Measurements from ENCODE around the gene COL6A3. TPM values are rescaled to one million over a fixed set of nuclear protein-coding genes. Genes with fewer than 3 reads are reported as not detected.

COL6A3 gene
- total RNA-seq, 1 donor from 2014 or later: 156 TPM

DNA sequence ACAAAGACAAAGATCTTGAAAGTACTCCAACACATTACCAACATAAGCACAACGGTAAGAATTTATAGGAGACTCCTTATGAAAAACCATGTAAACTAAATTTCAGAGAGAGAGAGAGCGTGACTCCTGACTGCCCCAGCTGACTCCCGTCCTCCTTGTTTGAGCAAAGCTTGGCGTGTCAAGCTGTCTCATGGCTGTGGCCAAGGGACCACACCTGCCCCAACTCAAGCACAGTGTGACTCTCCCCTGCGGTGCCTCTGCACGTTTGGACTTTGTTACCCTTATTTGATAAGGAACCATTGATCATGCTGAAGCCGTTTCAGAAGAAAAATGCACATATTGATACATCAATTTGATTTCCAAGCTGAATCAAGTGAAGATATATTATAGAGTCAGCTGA is 124.8 kb downstream of the COL6A3 start:
- Histone ChIP-seq H3K4me1 (peaks cover 0 to 22% of the 10 kb centered on the region in 2 donors), H3K27me3 (no peaks in the 10 kb centered on the region), H3K9me3 (peaks cover 0 to 4% of the 10 kb centered on the region in 2 donors), H3K27ac (no peak overlapping the region), H3K4me3 (no peak overlapping the region), H3K36me3 (no peaks in the 10 kb centered on the region)
- TF ChIP-seq CTCF (IDR thresholded peaks at IDR 0.05): no peak
- no peak for DNase-seq (ENCODE audit: low spot score in 2 of 2)
- intact Hi-C loops (cut with DNase I): no loop called here

GRCh38 chr2:237287872-237288271 is 126.1 kb downstream of the COL6A3 start:
- intact Hi-C loops (cut with DNase I): no loop called here
- TF ChIP-seq CTCF (IDR thresholded peaks at IDR 0.05): no peak
- Histone ChIP-seq H3K9me3 (peaks cover 0 to 2% of the 10 kb centered on the region in 2 donors), H3K4me3 (no peak overlapping the region), H3K36me3 (no peaks in the 10 kb centered on the region), H3K27ac (no peak overlapping the region), H3K27me3 (no peaks in the 10 kb centered on the region), H3K4me1 (peaks cover 0 to 22% of the 10 kb centered on the region in 2 donors)
- DNase-seq (ENCODE audit: low spot score in 2 of 2): no peak

- no peak overlapping the region for H3K27ac ChIP-seq
- H3K4me1 ChIP-seq: peaks cover 0 to 11% of the 10 kb centered on the region in 2 donors
- intact Hi-C loops (cut with DNase I): loop anchor here (5.0 kb wide), 1 partner anchor 39 kb away; no protein-coding TSS in a partner anchor
- no peaks in the 10 kb centered on the region for H3K36me3 ChIP-seq
- H3K9me3 ChIP-seq: no peaks in the 10 kb centered on the region
- H3K27me3 ChIP-seq: no peaks in the 10 kb centered on the region
- DNase-seq (ENCODE audit: low spot score in 2 of 2): no peak
- no peak for TF ChIP-seq CTCF (IDR thresholded peaks at IDR 0.05)
- H3K4me3 ChIP-seq: no peak overlapping the region
Observed at GRCh38 chr2:237283131-237283928, 130.6 kb downstream of the COL6A3 start.

DNA sequence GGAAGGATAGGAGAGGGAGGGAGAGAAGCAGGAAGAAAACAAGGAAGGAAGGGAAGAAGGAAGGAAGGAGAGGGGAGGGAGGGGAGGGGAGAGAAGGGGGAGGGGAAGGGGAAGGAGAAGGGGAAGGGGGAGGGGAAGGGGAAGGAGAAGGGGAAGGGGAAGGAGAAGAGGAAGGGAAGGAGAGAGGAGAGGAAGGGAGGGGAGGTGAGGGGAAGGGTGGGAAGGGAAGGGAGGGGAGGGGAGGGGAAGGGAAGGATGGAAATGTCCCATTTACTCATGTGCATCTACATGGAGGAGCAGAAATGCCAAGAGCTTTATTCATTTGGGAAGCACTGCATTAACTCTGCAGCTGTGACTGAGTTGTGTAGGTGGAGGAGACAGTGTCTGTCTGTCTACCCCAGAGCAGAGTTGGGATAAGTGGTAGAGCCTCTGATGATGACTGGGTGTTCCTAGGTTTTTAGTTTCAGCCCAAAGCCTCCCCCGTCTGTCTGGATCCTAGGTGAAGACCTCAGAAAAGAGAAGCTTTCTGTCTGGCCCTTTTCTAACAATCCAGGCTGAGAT is 131.3 kb downstream of the COL6A3 start:
- Histone ChIP-seq H3K27ac (no peak overlapping the region), H3K4me3 (no peak overlapping the region), H3K27me3 (no peaks in the 10 kb centered on the region), H3K4me1 (peaks cover 0 to 11% of the 10 kb centered on the region in 2 donors), H3K36me3 (no peaks in the 10 kb centered on the region), H3K9me3 (no peaks in the 10 kb centered on the region)
- intact Hi-C loops (cut with DNase I): loop anchor here (5.0 kb wide), 1 partner anchor 40 kb away; no protein-coding TSS in a partner anchor
- TF ChIP-seq CTCF (IDR thresholded peaks at IDR 0.05): no peak
- no peak for DNase-seq (ENCODE audit: low spot score in 2 of 2)

DNA sequence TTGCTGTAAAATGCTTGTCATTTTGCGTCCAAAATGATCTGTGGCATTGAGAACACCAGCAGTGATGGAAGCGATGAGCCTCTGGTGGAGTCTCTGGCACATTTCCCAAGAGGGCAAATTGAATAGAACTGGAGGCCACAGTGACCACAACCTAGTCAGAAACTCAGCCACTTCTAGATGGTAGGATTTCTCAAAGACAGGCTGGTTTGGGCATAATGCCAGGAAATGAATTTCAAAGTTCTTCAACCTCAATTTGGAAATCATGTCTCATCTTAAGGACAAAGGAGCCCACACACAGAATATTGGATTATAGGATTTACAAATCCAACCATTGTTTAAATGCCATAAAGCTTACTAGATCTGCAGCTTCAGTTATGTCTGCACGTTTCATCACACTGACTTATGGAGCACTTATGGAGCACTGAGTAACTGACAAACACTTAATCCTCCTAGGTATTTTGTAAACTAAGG is 132.1 kb downstream of the COL6A3 start:
- peaks cover 0 to 11% of the 10 kb centered on the region in 2 donors for H3K4me1 ChIP-seq
- DNase-seq (ENCODE audit: low spot score in 2 of 2): no peak
- no peaks in the 10 kb centered on the region for H3K9me3 ChIP-seq
- H3K36me3 ChIP-seq: no peaks in the 10 kb centered on the region
- H3K27ac ChIP-seq: no peak overlapping the region
- H3K4me3 ChIP-seq: no peak overlapping the region
- H3K27me3 ChIP-seq: no peaks in the 10 kb centered on the region
- intact Hi-C loops (cut with DNase I): loop anchor here (5.0 kb wide), 1 partner anchor 40 kb away; no protein-coding TSS in a partner anchor
- no peak for TF ChIP-seq CTCF (IDR thresholded peaks at IDR 0.05)
